Tibial nerve (tissue), 4 donors: Measurements from ENCODE around the gene FOXB2. TPM values are rescaled to one million over a fixed set of nuclear protein-coding genes. Genes with fewer than 3 reads are reported as not detected.

Experiments used
- DNase-seq, 2 donors: peaks; one replicate each; pipeline ENCODE4 v3.0.0-alpha.2; 2019; ENCODE audit warnings: low spot score in 2 of 2
- H3K27ac ChIP-seq, 4 donors: fragments of 200-600 bp; sonication (generic) in 3 of 4; one replicate each; pipeline ENCODE4 v1.5.1; 2017 to 2019; ENCODE audit warnings: mild to moderate bottlenecking in 1 of 4
- H3K27me3 ChIP-seq, 2 donors: fragments of 200-600 bp; sonication (generic) in 1 of 2; one replicate each; pipeline versions ENCODE4 v1.5.1 to v1.6.0; 2017 to 2019
- H3K36me3 ChIP-seq, 3 donors: fragments of 200-600 bp; sonication (generic); one replicate each; pipeline ENCODE4 v1.5.1; 2018 to 2019
- H3K4me1 ChIP-seq, 4 donors: fragments of 200-600 bp; sonication (generic) in 3 of 4; one replicate each; pipeline ENCODE4 v1.5.1; 2017 to 2019
- H3K4me3 ChIP-seq, 4 donors: fragments of 200-600 bp; sonication (generic) in 3 of 4; one replicate each; pipeline ENCODE4 v1.5.1; 2017 to 2019; ENCODE audit warnings: mild to moderate bottlenecking in 1 of 4, moderate library complexity in 1 of 4
- H3K9me3 ChIP-seq, 4 donors: fragments of 200-600 bp; sonication (generic) in 3 of 4; one replicate each; pipeline ENCODE4 v1.5.1; 2017 to 2019
- CTCF ChIP-seq, 5 experiments: fragments of 200-600 bp in 3 of 5; fragments of 450-650 bp in 2 of 5; sonication (generic) in 3 of 5; IDR thresholded peaks; one replicate each; pipeline ENCODE4 v1.5.1; 2016 to 2019; ENCODE audit warnings: antibody characterized with exemption in 5 of 5, mild to moderate bottlenecking in 3 of 5, moderate library complexity in 2 of 5
- EP300 ChIP-seq, 2 donors: sonication (generic); formaldehyde crosslinking; IDR thresholded peaks; one replicate each; pipeline ENCODE4 v1.6.1; 2017; ENCODE audit warnings: antibody characterized with exemption in 2 of 2, mild to moderate bottlenecking in 1 of 2
- POLR2A ChIP-seq, 2 donors: fragments of 450-650 bp; IDR thresholded peaks; one replicate each; pipeline ENCODE4 v1.6.1; 2017; ENCODE audit warnings: antibody characterized with exemption in 2 of 2, mild to moderate bottlenecking in 2 of 2, moderate library complexity in 2 of 2
- WGBS, 2 donors: methylation state at CpG; one replicate each; pipeline ENCODE4 v1.1.5; 2018; 5-methylcytosine and 5-hydroxymethylcytosine counted together
- small RNA-seq: library from RNA; depleted of rRNA; stranded (forward); fragments of <200 nt; gene quantifications from one replicate; pipeline ENCODE3, GENCODE V24; 2016
- total RNA-seq, 4 donors: library from RNA; depleted of rRNA; stranded (reverse); fragments of >200 nt; gene quantifications; one replicate each; pipeline ENCODE4 v1.1.0, GENCODE V29; 2016

The FOXB2 gene
- total RNA-seq, 4 donors from 2014 or later, result not detected

GRCh38 chr9:77063645-77064285 is 44.3 kb downstream of the FOXB2 start:
- H3K36me3 ChIP-seq, result no peaks in the 10 kb centered on the region
- no peaks in the 10 kb centered on the region for H3K27me3 ChIP-seq
- no peak for DNase-seq
- no peak overlapping the region for H3K4me3 ChIP-seq
- H3K27ac ChIP-seq, result no peak overlapping the region
- H3K9me3 ChIP-seq, result no peaks in the 10 kb centered on the region
- no peak for TF ChIP-seq EP300 (IDR thresholded peaks at IDR 0.05)
- no peak for TF ChIP-seq POLR2A (IDR thresholded peaks at IDR 0.05)
- TF ChIP-seq CTCF (IDR thresholded peaks at IDR 0.05), result no peak
- 79 to 80% methylated on average over 6 of the region's 6 CpGs for WGBS, 2 donors
- no peaks in the 10 kb centered on the region for H3K4me1 ChIP-seq

GRCh38 chr9:77066388-77066787 is 46.9 kb downstream of the FOXB2 start:
- Histone ChIP-seq H3K36me3 (no peaks in the 10 kb centered on the region), H3K9me3 (no peaks in the 10 kb centered on the region), H3K4me1 (no peaks in the 10 kb centered on the region), H3K4me3 (no peak overlapping the region), H3K27me3 (no peaks in the 10 kb centered on the region), H3K27ac (no peak overlapping the region)
- no peak for TF ChIP-seq CTCF (IDR thresholded peaks at IDR 0.05)
- TF ChIP-seq POLR2A (IDR thresholded peaks at IDR 0.05), result no peak
- TF ChIP-seq EP300 (IDR thresholded peaks at IDR 0.05), result no peak
- no peak for DNase-seq
- 34 to 35% methylated on average over 1 of the region's 1 CpG for WGBS, 2 donors

Small RNA genes lying within 50 kb of the gene (small RNA-seq; reads per million reads assigned to genes)
- not detected for gene ATP5MFP3

Other genes with a start within 250 kb of the FOXB2 start
- 10 to 100 TPM; 23.2 to 50.4 (median 24.2) TPM for gene PRUNE2, start 113.5 kb upstream of the FOXB2 start, total RNA-seq
- 10 to 100 TPM; 24.6 to 31.0 (median 27.6) TPM for gene VPS13A, start 157.9 kb downstream of the FOXB2 start, total RNA-seq